H1 (cell line): ENCODE measurements around the gene CHSY3. TPM values are rescaled to one million over a fixed set of nuclear protein-coding genes. Genes with fewer than 3 reads are reported as not detected.

Source experiments
- CTCF ChIA-PET: fragments of 300-600 bp; sonication (Branson Sonifier 250); formaldehyde crosslinking; loops from one replicate; lab custom pipeline; 2021; ENCODE audit not compliant: partially characterized antibody; lab: Charles Lee
- POLR2A ChIA-PET: fragments of 300-600 bp; sonication (Branson Sonifier 250); formaldehyde crosslinking; loops from one replicate; lab custom pipeline; 2021; ENCODE audit warnings: inconsistent platforms; ENCODE audit not compliant: partially characterized antibody; lab: Charles Lee
- DNase-seq, 2 experiments: peaks; one replicate each; pipeline versions ENCODE4 v3.0.0 to v3.0.0-alpha.2; 2010 to 2022; ENCODE audit warnings: low spot score in 2 of 2, low read depth in 1 of 2, mixed read lengths in 1 of 2
- FAIRE-seq: peaks from 2 replicates; lab custom pipeline; 2011; peaks lifted over from hg19 to GRCh38; lab: Jason Lieb, UNC
- H2AFZ ChIP-seq: 2 replicates; pipeline ENCODE4 v1.8.1; 2012; ENCODE audit warnings: low read length, inconsistent platforms
- H2AK5ac ChIP-seq: 2 replicates; pipeline ENCODE4 v1.6.1; 2013; ENCODE audit warnings: low read depth, low read length
- H2BK120ac ChIP-seq: replicated peaks from 2 replicates; pipeline ENCODE3; 2013; ENCODE audit warnings: low read depth, low read length, inconsistent platforms
- H2BK12ac ChIP-seq: 2 replicates; pipeline ENCODE4 v1.6.1; 2013; ENCODE audit warnings: low read depth, low read length
- H2BK15ac ChIP-seq: 2 replicates; pipeline ENCODE4 v1.6.1; 2013; ENCODE audit warnings: low read length
- H2BK20ac ChIP-seq: 2 replicates; pipeline ENCODE4 v1.6.1; 2013; ENCODE audit warnings: low read length
- H2BK5ac ChIP-seq: 2 replicates; pipeline ENCODE4 v1.6.1; 2013; ENCODE audit warnings: low read depth, low read length
- H3K14ac ChIP-seq: 2 replicates; pipeline ENCODE4 v1.6.1; 2013; ENCODE audit warnings: inconsistent platforms; ENCODE audit not compliant: insufficient read length
- H3K18ac ChIP-seq: 2 replicates; pipeline ENCODE4 v1.6.1; 2013; ENCODE audit warnings: low read length; ENCODE audit errors: extremely low read depth
- H3K23ac ChIP-seq: 2 replicates; pipeline ENCODE4 v1.6.1; 2013; ENCODE audit warnings: inconsistent platforms; ENCODE audit not compliant: insufficient read length
- H3K23me2 ChIP-seq: 2 replicates; pipeline ENCODE4 v1.6.1; 2013; ENCODE audit warnings: low read depth, low read length
- H3K27ac ChIP-seq: 2 replicates; pipeline ENCODE4 v1.6.1; 2011; ENCODE audit warnings: low read depth, low read length, inconsistent platforms
- H3K27me3 ChIP-seq, 4 experiments: replicated peaks in 1 of 4; 1 replicate in 1 of 4; 2 replicates in 3 of 4; pipeline versions ENCODE4 v1.6.1 to v1.8.1; 2011 to 2013; ENCODE audit warnings: low read length in 3 of 4, mild to moderate bottlenecking in 3 of 4, inconsistent platforms in 2 of 4, mixed read lengths in 2 of 4, moderate library complexity in 1 of 4; ENCODE audit not compliant: control insufficient read depth in 3 of 4, insufficient read depth in 3 of 4; ENCODE audit errors: extremely low read depth in 1 of 4
- H3K36me3 ChIP-seq, 4 experiments: 2 replicates each; pipeline versions ENCODE4 v1.6.1 to v1.8.1; 2011 to 2013; ENCODE audit warnings: mild to moderate bottlenecking in 4 of 4, low read length in 3 of 4, moderate library complexity in 2 of 4, control low read depth in 1 of 4, inconsistent platforms in 1 of 4; ENCODE audit not compliant: insufficient read depth in 4 of 4, control insufficient read depth in 2 of 4
- H3K4ac ChIP-seq: replicated peaks from 2 replicates; pipeline ENCODE3; 2013; ENCODE audit warnings: low read length, low read depth, mixed read lengths, inconsistent platforms; ENCODE audit not compliant: insufficient read length
- H3K4me1 ChIP-seq, 4 experiments: replicated peaks in 1 of 4; 1 replicate in 1 of 4; 2 replicates in 3 of 4; pipeline versions ENCODE4 v1.6.1 to v1.8.1; 2011 to 2013; ENCODE audit warnings: low read length in 3 of 4, inconsistent platforms in 2 of 4, mixed read lengths in 1 of 4; ENCODE audit not compliant: insufficient read depth in 4 of 4, control insufficient read depth in 3 of 4
- H3K4me2 ChIP-seq, 2 experiments: 2 replicates each; pipeline versions ENCODE4 v1.6.1 to v1.8.1; 2011 to 2013; ENCODE audit warnings: low read depth in 2 of 2, low read length in 2 of 2, control low read depth in 1 of 2, inconsistent platforms in 1 of 2, mild to moderate bottlenecking in 1 of 2; ENCODE audit not compliant: insufficient read depth in 1 of 2
- H3K4me3 ChIP-seq, 4 experiments: fragments of 200-600, 300-600 bp in 1 of 4; sonication (generic), shearing (Covaris generic), sonication (Bioruptor Twin) in 1 of 4; 2 replicates each; pipeline versions ENCODE4 v1.5.1 to v1.8.1; 2011 to 2016; ENCODE audit warnings: low read length in 4 of 4, low read depth in 3 of 4, control low read depth in 2 of 4, inconsistent platforms in 2 of 4, mild to moderate bottlenecking in 2 of 4, mixed read lengths in 1 of 4, moderate library complexity in 1 of 4; ENCODE audit not compliant: insufficient read depth in 2 of 4; ENCODE audit errors: extremely low read depth in 1 of 4
- H3K56ac ChIP-seq: replicated peaks from 2 replicates; pipeline ENCODE3; 2013; ENCODE audit warnings: low read depth, mild to moderate bottlenecking, mixed read lengths, low read length, inconsistent platforms; ENCODE audit not compliant: insufficient read length
- H3K79me1 ChIP-seq: 2 replicates; pipeline ENCODE4 v1.6.1; 2013; ENCODE audit warnings: low read depth, low read length, control low read depth
- H3K79me2 ChIP-seq, 2 experiments: 2 replicates each; pipeline versions ENCODE4 v1.6.1 to v1.8.1; 2012 to 2013; ENCODE audit warnings: low read length in 2 of 2, mild to moderate bottlenecking in 2 of 2, inconsistent platforms in 1 of 2; ENCODE audit not compliant: insufficient read depth in 2 of 2, control insufficient read depth in 1 of 2
- H3K9ac ChIP-seq, 4 experiments: replicated peaks in 1 of 4; 1 replicate in 1 of 4; 2 replicates in 3 of 4; pipeline versions ENCODE4 v1.6.1 to v1.8.1; 2011 to 2013; ENCODE audit warnings: low read depth in 3 of 4, low read length in 3 of 4, control low read depth in 2 of 4, mild to moderate bottlenecking in 2 of 4, moderate library complexity in 2 of 4, inconsistent platforms in 1 of 4; ENCODE audit errors: extremely low read depth in 1 of 4
- H3K9me3 ChIP-seq, 2 experiments: 2 replicates each; pipeline versions ENCODE4 v1.6.1 to v1.8.1; 2012 to 2013; ENCODE audit warnings: mild to moderate bottlenecking in 2 of 2, moderate library complexity in 2 of 2, control low read depth in 1 of 2, inconsistent platforms in 1 of 2, low read depth in 1 of 2, low read length in 1 of 2, mixed read lengths in 1 of 2; ENCODE audit not compliant: insufficient read depth in 2 of 2
- H4K20me1 ChIP-seq, 2 experiments: replicated peaks in 1 of 2; 2 replicates each; pipeline versions ENCODE3 to v1.8.1; 2011 to 2013; ENCODE audit warnings: inconsistent platforms in 2 of 2, low read length in 2 of 2, mild to moderate bottlenecking in 1 of 2; ENCODE audit not compliant: insufficient read depth in 2 of 2, control insufficient read depth in 1 of 2
- H4K5ac ChIP-seq: 2 replicates; pipeline ENCODE4 v1.6.1; 2013; ENCODE audit warnings: low read length, low read depth, mixed read lengths, inconsistent platforms; ENCODE audit not compliant: insufficient read length
- H4K8ac ChIP-seq: 2 replicates; pipeline ENCODE4 v1.8.0; 2013; ENCODE audit warnings: mild to moderate bottlenecking, moderate library complexity, low read length, inconsistent platforms; ENCODE audit not compliant: insufficient read depth; ENCODE audit errors: extremely low read depth
- H4K91ac ChIP-seq: replicated peaks from 2 replicates; pipeline ENCODE3; 2013; ENCODE audit warnings: low read length, mixed read lengths, inconsistent platforms; ENCODE audit not compliant: insufficient read length
- KDM1A ChIP-seq: fragments of 200-600, 300-600 bp; sonication (generic); IDR thresholded peaks from 2 replicates; pipeline ENCODE4 v1.7.1; 2016; ENCODE audit warnings: mild to moderate bottlenecking, low read length, borderline replicate concordance
- SIRT6 ChIP-seq: IDR thresholded peaks from one replicate; pipeline ENCODE4 v1.7.1; 2012; ENCODE audit warnings: low read length, inconsistent platforms
- WGBS, 2 experiments: shearing (Covaris generic) in 1 of 2; methylation state at CpG; one replicate each; pipeline versions ENCODE4 v1.1.6 to v1.1.7; 2013 to 2015; ENCODE audit warnings: low lambda C conversion rate in 2 of 2, mixed read lengths in 2 of 2, inconsistent platforms in 1 of 2, low coverage in 1 of 2, missing lambda C conversion rate in 1 of 2; ENCODE audit not compliant: insufficient replicate concordance in 2 of 2, insufficient coverage in 1 of 2, insufficient read length in 1 of 2; ENCODE audit errors: extremely low coverage in 1 of 2, missing lambda C conversion rate in 1 of 2; 5-methylcytosine and 5-hydroxymethylcytosine counted together
- polyA plus RNA-seq, 7 experiments: library from polyadenylated mRNA; depleted of rRNA in 3 of 7; stranded (reverse) in 5 of 7; unstranded in 2 of 7; fragments of >200 nt in 5 of 7; fragments of 200-250 nt in 2 of 7; gene quantifications; 1 replicate in 5 of 7; 2 replicates in 1 of 7; 4 replicates in 1 of 7; pipeline versions ENCODE4 v1.2.1 to v1.2.3, GENCODE V29; 2011 to 2013; ENCODE audit warnings: missing spikeins in 2 of 7, mixed read lengths in 2 of 7
- total RNA-seq: library from RNA; stranded (reverse); fragmentation: NEBNext Ultra II Directional; extraction: Animal tissue kit (Norgen Biotek cat#: 25700); gene quantifications from 2 replicates; pipeline ENCODE4 v1.2.1, GENCODE V29; 2021

CHSY3 gene
- total and polyA plus RNA-seq, 2 of the 8 experiments (the other 6 are each of a cell fraction or from before 2014, with no cell fraction given) = 0.24 to 1.8 TPM

GRCh38 chr5:129935626-129936025 lies 31.4 kb downstream of the CHSY3 start:
- no peaks in the 10 kb centered on the region for H3K27me3 ChIP-seq
- H3K56ac ChIP-seq = no peak overlapping the region
- no peak overlapping the region for H2BK5ac ChIP-seq
- no peak overlapping the region for H3K4me3 ChIP-seq
- no peak overlapping the region for H3K23ac ChIP-seq
- no peaks in the 10 kb centered on the region for H3K4me1 ChIP-seq
- no peak overlapping the region for H3K27ac ChIP-seq
- H2BK120ac ChIP-seq = no peak overlapping the region
- H3K9me3 ChIP-seq = peaks cover 6 to 14% of the 10 kb centered on the region in 2 experiments; a peak in 3 of 4 replicates
- FAIRE-seq = no peak
- CTCF ChIA-PET = interaction anchor here (0.6 kb wide), 1 partner anchor 775 kb away, joined by 3 read pairs; no protein-coding TSS in a partner anchor
- DNase-seq = no peak
- no peak overlapping the region for H3K14ac ChIP-seq
- no peak overlapping the region for H3K18ac ChIP-seq
- H4K5ac ChIP-seq = no peak overlapping the region
- no peak overlapping the region for H3K9ac ChIP-seq
- TF ChIP-seq SIRT6 = no peak
- no peak for TF ChIP-seq KDM1A
- POLR2A ChIA-PET = no interaction called here
- no peak overlapping the region for H4K8ac ChIP-seq
- H4K20me1 ChIP-seq = no peaks in the 10 kb centered on the region
- no peaks in the 10 kb centered on the region for H3K79me1 ChIP-seq
- H2BK15ac ChIP-seq = no peak overlapping the region
- no peak overlapping the region for H3K4ac ChIP-seq
- WGBS, 2 experiments = 84% methylated on average over 2 of the region's 2 CpGs; no CpG with 5 or more reads in 1 of the 2 experiments
- no peak overlapping the region for H3K4me2 ChIP-seq
- no peak overlapping the region for H2BK12ac ChIP-seq
- no peak overlapping the region for H2AFZ ChIP-seq
- no peaks in the 10 kb centered on the region for H3K79me2 ChIP-seq
- no peaks in the 10 kb centered on the region for H3K36me3 ChIP-seq
- no peak overlapping the region for H2BK20ac ChIP-seq
- no peak overlapping the region for H2AK5ac ChIP-seq
- H4K91ac ChIP-seq = no peak overlapping the region
- H3K23me2 ChIP-seq = no peaks in the 10 kb centered on the region
